ENCODE measurements around the gene PCNT.

Gene PCNT

GRCh38 chr21:46477765-46478164 lies 153.8 kb downstream of the PCNT start:
- intact Hi-C loops (cut with DNase I) = no loop called here
- DNase-seq = no peak

DNA sequence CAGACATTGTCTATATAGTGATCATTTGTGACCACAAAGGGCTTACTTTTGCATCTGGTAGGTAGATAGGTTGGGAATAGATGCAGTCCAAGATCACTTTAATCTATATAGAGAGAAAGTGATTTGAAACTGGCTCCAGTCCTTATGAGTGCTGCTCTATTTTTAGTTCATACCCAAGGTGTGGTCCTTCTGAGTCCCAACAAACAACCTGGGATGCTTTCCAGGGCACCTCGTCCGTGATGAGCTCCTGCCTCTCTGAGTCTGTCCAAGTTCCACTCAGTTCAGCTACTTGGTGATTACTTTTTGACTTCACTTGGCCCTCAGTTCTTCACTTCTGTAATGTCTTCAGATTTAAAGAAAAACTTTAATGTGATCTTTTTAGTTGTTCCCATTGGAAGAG lies 155.0 kb downstream of the PCNT start:
- no peak for DNase-seq
- intact Hi-C loops (cut with DNase I) = no loop called here

- no peak for DNase-seq
- intact Hi-C loops (cut with DNase I) = no loop called here
These were observed 156.5 kb downstream of the PCNT start for GRCh38 chr21:46480466-46480865.

GRCh38 chr21:46482225-46482845 lies 158.4 kb downstream of the PCNT start:
- DNase-seq = no peak
- intact Hi-C loops (cut with DNase I) = no loop called here

DNA sequence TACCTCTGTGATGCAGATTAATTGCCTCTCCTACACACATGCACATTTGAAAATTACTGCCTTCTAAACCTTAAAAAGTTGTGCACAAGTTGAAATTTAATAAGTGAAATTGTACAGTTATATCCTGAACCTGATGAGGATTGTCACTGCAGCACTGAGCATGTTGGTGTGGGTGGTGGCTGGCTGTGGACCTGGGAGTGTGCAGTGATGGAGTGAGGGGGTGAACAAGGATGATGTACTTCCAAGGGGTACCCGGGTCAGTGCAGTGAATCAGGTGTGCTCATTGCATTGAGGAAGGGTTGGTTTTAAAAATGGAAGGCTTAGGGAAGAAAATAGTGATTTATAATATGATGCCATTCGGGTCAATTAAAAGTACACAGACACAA lies 158.9 kb downstream of the PCNT start:
- intact Hi-C loops (cut with DNase I) = no loop called here
- DNase-seq = peak in 2 of 42 donors; percentile 17 to 26

- DNase-seq = no peak
- intact Hi-C loops (cut with DNase I) = no loop called here
These were observed 159.6 kb downstream of the PCNT start for GRCh38 chr21:46483300-46484295.

GRCh38 chr21:46486481-46487126 lies 162.6 kb downstream of the PCNT start:
- no peak for DNase-seq
- intact Hi-C loops (cut with DNase I) = no loop called here

GRCh38 chr21:46489162-46489663 lies 165.3 kb downstream of the PCNT start:
- no peak for DNase-seq
- intact Hi-C loops (cut with DNase I) = no loop called here

GRCh38 chr21:46489800-46490199 lies 165.8 kb downstream of the PCNT start:
- intact Hi-C loops (cut with DNase I) = no loop called here
- DNase-seq = no peak

DNA sequence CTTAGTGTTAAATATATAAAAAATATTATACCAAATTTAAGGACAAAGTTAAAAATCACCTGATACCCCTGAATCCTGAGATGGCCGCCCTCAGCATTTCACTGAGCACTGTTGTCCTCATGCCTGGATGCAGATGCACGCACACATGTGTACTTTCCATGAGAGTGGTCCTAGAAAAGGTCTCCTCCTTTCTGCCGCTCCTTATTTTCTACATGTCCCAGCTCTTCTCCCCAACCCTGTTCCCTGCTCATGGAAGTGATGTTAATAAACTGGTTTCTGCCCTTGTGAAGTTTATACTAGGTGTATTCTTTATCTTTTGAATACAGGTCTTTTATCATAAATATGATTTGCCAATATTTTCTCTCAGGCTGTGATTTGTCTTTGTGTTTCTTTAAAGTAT lies 167.6 kb downstream of the PCNT start:
- intact Hi-C loops (cut with DNase I) = no loop called here
- DNase-seq = no peak

- intact Hi-C loops (cut with DNase I) = no loop called here
- DNase-seq = no peak
These were observed 168.9 kb downstream of the PCNT start for GRCh38 chr21:46492851-46493250.

DNA sequence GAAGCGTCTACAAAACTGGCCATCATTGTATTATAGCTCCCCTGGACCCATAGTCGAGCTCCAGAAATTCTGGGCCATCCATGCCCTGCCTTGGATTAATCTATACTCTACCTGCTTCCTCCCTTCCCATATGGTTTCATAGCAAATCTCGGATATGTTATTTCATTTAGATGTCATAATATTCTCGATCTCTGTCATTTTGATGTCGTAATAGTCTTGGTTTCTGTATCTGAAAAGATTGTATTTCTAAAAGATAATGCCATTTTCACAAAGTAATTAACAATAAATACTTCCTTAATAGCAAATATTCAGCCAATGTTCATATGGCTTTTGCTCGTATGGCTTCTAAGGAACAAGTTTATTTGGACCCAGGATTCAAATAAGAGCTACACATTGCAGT lies 169.9 kb downstream of the PCNT start:
- DNase-seq = no peak
- intact Hi-C loops (cut with DNase I) = no loop called here
